ENCODE data around the gene CD9.
"Not testable (repeated sequence)": the region's sequence is repeated elsewhere in the genome, so short reads cannot be mapped to it uniquely, and the experiment has no call there.

CD9 gene

DNA sequence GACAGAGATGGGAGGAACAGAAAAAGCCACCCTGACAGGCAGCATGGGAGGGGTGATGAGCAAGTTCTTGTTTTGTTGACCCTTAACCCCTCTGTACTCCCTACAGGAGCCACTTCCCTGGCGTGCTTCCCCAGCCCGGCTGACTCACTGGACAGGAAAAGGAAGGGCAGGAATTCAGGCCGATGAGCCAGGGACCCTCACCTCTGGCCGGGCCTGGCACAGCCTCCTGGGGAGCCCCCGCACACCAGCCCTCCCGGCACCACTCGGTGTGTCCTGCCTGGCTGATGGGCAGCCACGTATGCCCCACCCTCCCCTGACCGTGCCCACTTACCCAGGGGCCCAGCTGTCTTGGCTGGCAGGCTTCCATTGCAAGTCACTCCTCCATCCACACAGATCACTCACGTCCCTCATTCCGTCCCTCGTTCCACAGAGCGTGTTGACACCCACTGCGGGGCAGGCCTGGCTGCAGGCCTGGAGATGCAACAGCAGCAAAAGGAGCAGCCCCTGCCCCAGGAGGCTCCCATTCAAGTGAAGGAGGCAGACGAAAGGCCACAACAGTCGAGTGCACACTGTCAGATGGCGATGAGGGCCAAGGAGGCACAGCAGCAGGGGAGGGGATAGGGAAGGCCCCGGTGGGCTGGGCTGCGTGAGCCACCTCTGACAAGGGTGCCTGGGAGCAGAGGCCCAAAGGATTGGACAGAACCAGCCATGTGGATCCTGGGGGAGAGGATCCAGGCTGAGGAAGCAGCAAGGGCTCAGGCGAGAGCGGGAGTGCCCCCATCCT, 19.7 kb upstream of the CD9 start:
- peak; percentile 95 for DNase-seq (ENCODE audit: low read depth)

- DNase-seq (ENCODE audit: low read depth), result no peak
These were observed 19.0 kb upstream of the CD9 start for GRCh38 chr12:6181166-6181565.

GRCh38 chr12:6181583-6182278, 18.5 kb upstream of the CD9 start:
- DNase-seq (ENCODE audit: low read depth), result no peak

- DNase-seq (ENCODE audit: low read depth), result peak; percentile 46
These were observed 17.8 kb upstream of the CD9 start for GRCh38 chr12:6182279-6182898.

- peak; percentile 46 for DNase-seq (ENCODE audit: low read depth)
These were observed 16.3 kb upstream of the CD9 start for GRCh38 chr12:6183689-6184428.

DNA sequence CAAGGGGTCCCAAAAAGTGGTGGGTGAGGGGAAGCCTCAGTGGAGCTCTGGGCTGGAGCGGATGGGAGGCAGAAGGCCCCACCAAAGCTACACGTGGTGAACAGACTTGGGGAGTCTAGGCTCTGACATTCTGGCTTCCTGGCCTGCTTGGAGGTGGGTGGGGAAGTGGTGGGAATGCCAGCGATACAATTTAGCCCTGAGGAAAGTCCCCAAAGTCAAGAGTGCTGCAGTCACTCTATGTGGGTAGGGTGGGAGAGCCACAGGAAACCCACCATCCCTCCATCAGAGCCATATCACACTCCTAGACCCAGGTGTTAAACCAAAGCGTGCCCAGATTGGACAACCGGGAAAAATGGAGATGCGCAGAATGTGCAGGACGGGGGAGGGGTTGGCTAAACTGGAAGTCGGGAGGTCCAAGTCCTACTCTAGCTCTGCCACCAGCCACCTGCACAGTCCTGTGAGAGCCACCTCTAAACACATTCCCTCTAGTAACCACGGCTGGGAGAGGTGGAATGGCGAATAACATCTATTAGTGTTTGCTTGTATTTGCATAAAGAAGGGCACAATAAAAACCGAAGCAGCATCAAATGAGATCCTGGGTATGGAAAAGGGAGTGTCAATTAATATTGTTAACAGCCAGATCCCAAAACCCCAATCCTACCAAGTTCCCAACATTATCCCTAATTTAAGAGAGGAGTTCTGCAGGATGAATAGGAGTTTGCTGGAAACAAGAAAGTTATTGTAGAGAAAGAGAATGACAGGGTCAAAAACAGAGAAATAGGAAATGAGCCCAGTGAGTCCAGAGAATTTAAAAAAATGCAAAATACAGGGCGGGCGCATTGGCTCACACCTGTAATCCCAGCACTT, 14.0 kb upstream of the CD9 start:
- DNase-seq (ENCODE audit: low read depth), result no peak

DNA sequence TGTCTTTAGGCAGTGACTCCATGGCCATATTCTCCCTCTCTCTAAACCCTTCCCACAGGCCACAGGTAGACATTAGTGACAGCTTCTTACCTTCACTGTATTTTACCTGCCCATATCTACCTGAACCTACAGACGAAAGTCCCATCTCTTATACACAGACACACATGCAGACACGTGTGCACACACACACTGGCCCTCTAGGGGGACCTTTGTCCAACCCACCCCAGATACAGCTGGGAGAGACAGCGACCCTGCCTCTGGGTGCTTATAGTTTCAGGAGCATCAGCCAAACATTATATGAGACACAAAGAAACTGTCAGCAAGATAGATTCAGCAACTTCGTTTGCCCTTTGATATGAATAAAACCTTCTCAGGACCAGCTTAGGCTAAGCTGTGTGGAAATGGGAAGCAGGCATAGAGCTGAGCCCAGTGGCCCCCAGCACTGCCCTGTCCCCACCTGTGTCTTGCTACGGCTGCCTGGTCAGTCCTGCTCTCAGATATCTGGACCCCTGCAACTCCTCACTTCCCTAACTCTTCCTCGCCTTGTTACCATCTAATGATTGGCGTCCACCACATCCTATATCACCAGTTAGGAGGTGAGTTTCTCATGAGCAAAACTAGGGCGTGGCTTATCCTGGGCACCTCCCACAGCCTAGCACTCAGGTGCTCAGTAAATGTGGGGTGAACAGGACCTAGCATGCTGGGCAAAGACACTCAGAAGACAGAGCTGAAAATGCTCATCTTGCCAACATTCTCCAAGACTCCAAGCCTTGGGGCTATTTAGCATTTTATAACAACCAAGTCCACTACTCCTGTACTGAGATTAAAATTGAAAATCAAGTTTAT, 12.0 kb upstream of the CD9 start:
- no peak for DNase-seq (ENCODE audit: low read depth)

GRCh38 chr12:6189028-6189427, 11.2 kb upstream of the CD9 start:
- DNase-seq (ENCODE audit: low read depth), result no peak

DNA sequence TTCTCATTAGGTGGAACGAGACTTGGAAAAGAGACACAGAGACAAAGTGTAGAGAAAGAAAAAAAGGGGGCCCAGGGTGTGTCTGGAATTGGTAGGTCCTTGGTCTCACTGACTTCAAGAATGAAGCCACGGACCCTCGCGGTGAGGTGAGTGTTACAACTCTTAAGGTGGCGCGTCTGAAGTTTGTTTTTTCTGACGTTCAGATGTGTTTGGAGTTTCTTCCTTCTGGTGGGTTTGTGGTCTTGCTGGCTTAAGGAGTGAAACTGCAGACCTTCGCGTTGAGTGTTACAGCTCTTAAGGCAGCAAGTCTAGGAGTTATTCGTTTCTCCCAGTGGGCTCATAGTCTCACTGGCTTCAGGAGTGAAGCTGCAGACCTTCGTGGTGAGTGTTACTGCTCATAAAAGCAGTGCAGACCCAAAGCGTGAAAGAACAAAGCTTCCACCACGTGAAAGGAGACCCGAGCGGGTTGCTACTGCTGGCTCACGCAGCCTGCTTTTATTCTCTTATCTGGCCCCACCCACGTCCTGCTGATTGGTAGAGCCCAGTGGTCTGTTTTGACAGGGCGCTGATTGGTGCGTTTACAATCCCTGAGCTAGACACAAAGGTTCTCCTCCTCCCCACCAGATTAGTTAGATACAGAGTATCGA, 10.1 kb upstream of the CD9 start:
- not testable (repeated sequence) for DNase-seq (ENCODE audit: low read depth)

- not testable (repeated sequence) for DNase-seq (ENCODE audit: low read depth)
These were observed 9.3 kb upstream of the CD9 start for GRCh38 chr12:6190767-6191530.

DNA sequence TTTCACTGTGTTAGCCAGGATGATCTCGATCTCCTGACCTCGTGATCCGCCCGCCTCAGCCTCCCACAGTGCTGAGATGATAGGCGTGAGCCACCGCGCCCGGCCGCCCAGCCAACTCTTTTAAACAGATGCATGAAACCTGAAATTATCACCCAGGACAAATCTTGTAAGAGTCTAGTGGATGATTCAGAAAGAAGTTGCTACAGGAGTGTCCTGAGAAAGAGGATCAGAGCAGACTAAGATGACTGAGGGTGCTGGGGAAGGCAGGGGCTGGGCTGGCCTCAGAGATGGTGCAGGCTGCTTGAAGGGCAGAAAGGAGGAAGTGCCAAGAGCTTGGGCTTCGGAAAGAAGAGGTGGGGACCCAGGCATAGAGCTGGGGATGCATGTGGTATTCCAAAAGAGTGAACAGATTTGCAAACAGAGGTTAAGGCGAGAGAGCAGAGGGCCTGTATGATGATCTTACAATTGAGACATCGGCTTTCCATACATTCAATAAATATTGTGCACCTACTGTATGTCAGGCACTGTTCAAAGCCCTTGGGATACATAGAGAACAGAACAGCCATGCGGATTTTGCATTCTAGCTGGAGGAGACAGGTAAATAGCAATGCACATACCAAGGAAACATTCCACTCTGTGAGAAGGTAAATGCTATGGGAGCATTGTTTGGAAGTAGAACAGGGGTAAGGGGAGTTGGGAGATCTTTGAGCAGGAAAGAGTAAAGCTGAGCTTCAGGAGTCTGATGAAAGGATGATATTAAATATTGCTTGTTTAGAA, 7.4 kb upstream of the CD9 start:
- DNase-seq (ENCODE audit: low read depth), result no peak

GRCh38 chr12:6193853-6194815, 6.1 kb upstream of the CD9 start:
- no peak for DNase-seq (ENCODE audit: low read depth)

- peak; percentile 96 for DNase-seq (ENCODE audit: low read depth)
These were observed 4.3 kb upstream of the CD9 start for GRCh38 chr12:6195665-6196535.

DNA sequence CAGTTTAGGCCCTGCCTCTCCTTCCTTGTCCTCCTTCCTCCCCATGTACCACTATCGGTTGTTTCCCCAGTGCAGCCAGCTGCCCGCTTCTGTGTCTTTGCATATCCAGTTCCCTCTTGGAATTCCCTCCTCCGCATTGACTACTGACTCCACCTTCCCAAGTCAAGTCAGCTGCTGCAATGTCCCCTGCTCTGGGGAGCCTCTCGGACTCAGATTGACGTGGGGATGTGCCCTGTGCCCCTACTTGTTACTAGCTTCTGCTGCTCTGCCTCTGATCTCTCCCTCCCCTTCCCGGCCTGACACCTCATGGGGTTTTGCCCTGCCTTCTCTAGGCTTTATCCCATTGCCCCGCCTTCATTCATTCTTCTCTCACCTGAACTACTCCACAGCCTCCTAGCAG, 2.1 kb upstream of the CD9 start:
- no peak for DNase-seq (ENCODE audit: low read depth)

DNA sequence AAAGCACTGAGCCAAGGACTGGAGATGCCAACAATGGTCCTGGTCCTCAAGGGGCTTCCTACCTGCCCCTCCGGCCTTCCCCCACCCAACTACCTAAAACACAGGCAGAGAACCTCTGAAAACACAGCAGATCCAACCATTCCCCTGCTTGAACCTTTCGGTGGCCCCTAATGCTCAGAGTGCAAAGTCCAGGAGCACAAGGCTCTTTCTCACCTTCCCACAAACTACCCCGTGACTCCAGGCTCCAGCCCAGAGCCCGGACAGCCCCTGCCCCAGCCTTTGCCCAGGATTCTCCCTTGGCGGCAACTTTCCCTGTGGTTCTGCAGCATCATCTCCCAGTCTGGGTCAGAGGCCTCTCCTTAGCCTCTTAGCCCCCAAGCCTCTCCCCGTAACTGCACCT, 1.6 kb upstream of the CD9 start:
- no peak for DNase-seq (ENCODE audit: low read depth)

GRCh38 chr12:6198985-6199530, 1.1 kb upstream of the CD9 start:
- DNase-seq (ENCODE audit: low read depth), result no peak

Measured in ELR (cell line).